ENCODE data around the gene BICD2. TPM values are rescaled to one million over a fixed set of nuclear protein-coding genes. Genes with fewer than 3 reads are reported as not detected.

BICD2 gene
- total RNA-seq, 1 donor = 78.9 TPM

DNA sequence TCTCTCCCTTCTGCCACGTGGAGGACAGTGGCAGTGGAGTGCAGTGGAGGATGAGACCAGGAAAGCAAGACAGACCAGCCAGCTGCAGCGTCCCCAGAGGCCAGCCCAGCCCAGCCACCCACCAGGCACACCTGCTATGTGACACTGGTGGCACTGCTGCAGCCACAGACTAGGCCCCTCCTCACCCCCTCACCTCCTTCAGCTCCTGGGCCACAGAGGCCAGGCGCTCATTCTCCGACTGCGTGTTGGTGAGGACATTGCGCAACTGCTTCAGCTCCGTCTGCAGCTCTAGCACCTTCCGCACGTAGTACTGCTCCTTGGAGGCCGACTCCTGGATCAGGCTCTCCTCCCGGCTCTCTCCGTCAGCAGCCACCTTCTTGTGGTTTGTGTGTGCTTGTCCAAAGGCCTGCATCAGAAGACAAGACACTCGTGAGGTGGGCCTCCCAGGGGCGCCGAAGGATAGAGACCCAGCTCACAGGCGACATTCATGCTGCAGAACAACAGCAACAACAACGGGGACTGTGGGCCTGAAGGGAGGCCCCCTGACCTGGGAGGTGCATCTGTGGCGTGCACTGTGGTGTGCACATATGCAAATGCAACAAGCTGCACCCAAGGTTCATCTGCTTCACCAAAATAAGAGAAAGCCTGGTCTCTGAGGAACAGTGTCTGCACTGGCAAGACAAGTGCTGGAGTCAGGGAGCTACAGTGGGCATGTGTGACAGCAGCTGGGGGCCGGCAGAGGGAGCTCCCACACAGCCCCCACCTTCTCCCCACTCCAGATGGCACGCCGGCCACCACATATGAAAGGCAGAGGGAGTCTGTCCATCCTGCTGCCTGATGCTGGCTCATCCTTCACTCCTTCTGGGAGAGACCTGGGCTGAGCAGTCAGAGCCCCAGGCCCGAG is 35.5 kb downstream of the BICD2 start:
- peak in 1 of 3 donors; percentile 34 for DNase-seq (ENCODE audit: low read depth in 2 of 3, low spot score in 2 of 3)

DNA sequence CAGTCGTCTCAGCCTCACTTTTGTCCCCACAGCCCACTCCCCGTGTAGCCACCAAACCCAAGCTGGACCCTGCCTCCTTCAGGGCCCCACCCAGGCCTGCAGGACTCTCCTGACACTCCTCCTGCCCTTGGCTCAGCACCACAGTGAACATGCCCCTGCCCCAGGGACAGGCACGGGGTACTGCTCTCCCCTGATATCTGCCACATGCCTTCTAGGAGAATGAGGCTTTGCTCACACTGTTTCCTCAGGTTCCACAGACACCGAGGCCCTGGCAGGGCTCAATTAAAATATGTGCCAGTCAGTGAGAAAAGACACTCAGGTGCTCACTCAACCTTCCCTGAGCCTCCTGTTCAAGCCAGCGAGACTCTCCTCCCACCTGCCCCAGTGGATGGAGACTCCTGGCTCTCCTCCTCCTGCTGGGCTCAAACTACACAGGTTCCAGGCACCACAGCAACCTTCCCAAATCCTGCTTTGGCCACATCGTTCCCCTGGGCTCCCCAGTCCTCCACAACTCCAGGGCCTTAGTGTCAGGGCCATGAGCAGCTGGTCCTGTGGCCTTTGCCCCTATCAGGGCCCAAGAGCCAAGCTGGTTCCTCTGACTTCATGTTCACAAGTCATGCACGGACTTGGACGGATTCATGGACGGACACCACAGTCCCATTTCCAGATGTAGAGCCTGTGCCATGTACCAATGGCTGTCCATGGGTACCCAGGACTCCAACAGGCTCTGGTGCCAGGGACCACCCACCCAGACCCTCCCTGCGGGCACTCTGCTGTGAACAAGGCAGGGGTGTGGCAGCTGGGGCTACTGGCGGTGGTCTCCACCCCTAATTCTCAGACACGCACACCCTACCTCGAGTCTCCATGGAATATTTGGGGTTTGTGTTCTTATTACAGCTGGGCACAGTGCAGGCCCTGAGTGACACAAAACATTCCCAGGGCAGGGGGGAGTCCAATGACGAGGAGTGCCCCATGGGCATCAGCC is 36.6 kb downstream of the BICD2 start:
- no peak for DNase-seq (ENCODE audit: low read depth in 2 of 3, low spot score in 2 of 3)

GRCh38 chr9:92726971-92727715 is 37.5 kb downstream of the BICD2 start:
- no peak for DNase-seq (ENCODE audit: low read depth in 2 of 3, low spot score in 2 of 3)

DNA sequence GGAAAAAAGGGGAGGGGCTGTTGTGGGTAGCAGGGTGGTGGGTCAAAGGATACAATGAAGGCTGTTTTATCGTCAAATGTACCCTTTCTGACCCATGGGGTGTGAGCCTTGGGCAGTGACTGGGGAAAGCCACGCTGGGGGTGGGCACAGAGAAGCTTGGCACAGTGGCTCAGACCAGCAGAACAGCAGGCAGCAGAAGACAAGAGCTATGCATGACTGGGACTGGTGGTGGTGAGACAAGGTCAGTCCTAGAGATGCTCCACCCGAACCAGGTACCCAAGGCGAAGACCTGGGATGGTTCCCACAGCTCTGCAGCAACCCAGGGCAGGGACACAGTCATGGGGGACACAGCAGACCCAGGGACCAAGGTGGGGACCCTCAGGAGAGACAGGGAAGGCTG is 38.3 kb downstream of the BICD2 start:
- no peak for DNase-seq (ENCODE audit: low read depth in 2 of 3, low spot score in 2 of 3)

GRCh38 chr9:92725766-92726165 is 38.9 kb downstream of the BICD2 start:
- no peak for DNase-seq (ENCODE audit: low read depth in 2 of 3, low spot score in 2 of 3)

GRCh38 chr9:92725266-92725545 is 39.4 kb downstream of the BICD2 start:
- DNase-seq (ENCODE audit: low read depth in 2 of 3, low spot score in 2 of 3) = no peak

DNA sequence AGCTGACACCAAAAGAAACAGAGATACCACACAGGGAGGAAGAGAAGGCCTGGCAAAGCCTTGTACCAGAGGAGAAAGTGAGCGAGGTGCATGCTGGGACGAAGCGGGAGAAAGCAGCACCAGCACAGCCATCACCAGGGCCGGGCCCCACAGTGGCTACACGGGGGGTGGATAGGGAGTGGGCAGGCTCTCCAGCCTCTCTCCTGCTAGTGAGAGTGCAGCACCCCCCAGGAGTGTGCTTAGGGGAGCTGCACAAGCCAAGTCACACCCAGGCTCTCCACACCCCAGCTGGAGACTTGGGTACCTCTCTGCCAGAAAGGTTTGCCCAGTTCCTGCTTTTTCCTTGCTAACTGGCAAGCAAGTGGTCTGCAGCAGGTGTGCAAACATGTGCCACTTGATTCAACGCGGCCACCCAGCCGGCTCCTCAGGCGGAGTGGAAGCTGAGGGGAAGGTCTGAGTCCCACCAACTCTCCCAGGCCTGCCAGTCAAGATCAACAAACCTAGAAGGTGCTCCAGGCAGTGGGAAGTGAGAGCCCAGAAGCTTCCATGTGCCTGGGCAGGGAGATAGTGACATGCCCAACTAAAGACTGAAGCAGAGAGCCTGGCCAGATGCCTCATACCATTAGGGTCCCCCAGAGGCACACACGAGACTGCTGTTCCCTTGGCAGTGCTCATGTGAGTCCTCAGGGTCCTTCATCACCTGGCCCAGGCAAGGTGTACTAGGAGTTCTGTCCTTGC is 39.9 kb downstream of the BICD2 start:
- no peak for DNase-seq (ENCODE audit: low read depth in 2 of 3, low spot score in 2 of 3)

GRCh38 chr9:92723801-92724323 is 40.8 kb downstream of the BICD2 start:
- DNase-seq (ENCODE audit: low read depth in 2 of 3, low spot score in 2 of 3) = no peak

- DNase-seq (ENCODE audit: low read depth in 2 of 3, low spot score in 2 of 3) = no peak
Observed at GRCh38 chr9:92723299-92723625, 41.4 kb downstream of the BICD2 start.

DNA sequence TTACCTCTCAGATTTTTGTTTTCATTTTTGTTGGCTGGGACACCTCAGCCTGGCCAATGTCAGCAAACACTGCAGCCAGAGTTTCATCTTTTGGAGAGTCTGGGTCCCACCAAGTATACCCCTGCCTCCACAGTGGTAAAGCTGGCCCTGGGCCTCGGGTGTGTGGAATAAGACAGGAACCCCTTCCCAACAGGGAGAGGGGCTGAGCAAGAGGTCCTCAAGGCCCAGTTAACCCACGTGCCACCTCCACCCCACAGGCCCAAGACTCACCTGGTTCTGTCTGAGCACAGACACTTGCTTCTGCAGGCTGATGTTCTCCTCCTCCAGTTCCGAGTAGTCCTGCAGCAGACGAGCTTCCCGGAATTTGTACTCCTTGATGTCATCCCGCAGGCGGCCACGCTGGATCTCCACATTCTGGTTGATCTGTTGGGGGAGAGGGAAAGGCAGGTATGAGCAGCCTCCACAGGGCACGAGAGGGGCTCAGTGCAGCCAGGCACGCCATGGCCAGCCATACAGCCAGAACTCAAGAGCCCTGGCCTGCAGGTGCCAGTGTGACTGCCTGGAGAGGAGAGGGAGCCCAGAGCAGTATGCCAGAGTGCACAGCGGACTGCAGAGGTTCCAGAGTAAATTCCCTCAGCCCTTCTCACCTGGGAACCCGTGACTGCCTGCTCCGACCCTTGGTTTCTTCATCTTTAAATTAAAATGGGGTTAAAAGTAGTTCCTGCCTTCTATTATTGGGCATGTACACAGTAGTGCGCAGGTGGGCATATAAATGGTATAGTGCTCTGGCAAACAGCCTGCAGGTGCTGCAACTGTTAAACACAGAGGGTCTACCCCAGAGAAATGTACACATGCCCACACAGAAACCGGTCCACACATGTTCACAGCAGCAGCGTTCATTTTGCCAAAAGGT is 42.0 kb downstream of the BICD2 start:
- DNase-seq (ENCODE audit: low read depth in 2 of 3, low spot score in 2 of 3) = no peak

GRCh38 chr9:92721548-92721947 is 43.1 kb downstream of the BICD2 start:
- DNase-seq (ENCODE audit: low read depth in 2 of 3, low spot score in 2 of 3) = no peak

GRCh38 chr9:92720807-92721535 is 43.7 kb downstream of the BICD2 start:
- no peak for DNase-seq (ENCODE audit: low read depth in 2 of 3, low spot score in 2 of 3)

GRCh38 chr9:92720209-92720765 is 44.3 kb downstream of the BICD2 start:
- no peak for DNase-seq (ENCODE audit: low read depth in 2 of 3, low spot score in 2 of 3)

DNA sequence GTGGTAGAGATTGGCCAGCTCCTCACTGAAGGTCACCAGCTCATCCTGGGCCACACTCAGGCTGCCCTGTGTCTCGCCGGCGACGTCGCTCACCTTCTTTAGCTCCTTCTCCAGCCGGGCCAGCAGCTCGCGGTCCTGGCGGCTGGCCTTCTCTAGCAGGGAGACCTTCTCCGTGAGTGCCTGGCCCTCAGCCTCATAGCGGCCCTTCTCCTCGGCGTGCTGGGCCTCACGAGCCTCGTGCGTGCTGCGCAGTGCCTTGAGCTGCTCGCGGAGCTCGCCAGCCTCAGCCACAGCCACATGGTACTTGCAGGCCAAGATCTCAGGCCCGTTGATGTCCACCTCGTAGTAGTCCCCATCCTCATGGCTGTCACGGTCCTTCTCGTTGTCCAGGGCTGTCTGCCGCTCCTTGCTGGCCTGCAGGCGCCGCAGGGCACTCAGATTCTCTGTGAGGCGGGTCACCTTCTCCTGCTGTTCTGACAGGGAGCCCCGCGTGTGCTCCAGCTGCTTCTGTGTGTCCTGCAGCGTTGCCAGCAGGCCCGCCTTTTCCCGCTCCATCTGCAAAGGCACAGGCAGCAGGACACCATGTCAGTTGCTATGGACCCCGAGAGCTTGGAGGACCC is 45.5 kb downstream of the BICD2 start:
- DNase-seq (ENCODE audit: low read depth in 2 of 3, low spot score in 2 of 3) = no peak

- DNase-seq (ENCODE audit: low read depth in 2 of 3, low spot score in 2 of 3) = no peak
Observed at GRCh38 chr9:92718086-92719001, 46.3 kb downstream of the BICD2 start.

DNA sequence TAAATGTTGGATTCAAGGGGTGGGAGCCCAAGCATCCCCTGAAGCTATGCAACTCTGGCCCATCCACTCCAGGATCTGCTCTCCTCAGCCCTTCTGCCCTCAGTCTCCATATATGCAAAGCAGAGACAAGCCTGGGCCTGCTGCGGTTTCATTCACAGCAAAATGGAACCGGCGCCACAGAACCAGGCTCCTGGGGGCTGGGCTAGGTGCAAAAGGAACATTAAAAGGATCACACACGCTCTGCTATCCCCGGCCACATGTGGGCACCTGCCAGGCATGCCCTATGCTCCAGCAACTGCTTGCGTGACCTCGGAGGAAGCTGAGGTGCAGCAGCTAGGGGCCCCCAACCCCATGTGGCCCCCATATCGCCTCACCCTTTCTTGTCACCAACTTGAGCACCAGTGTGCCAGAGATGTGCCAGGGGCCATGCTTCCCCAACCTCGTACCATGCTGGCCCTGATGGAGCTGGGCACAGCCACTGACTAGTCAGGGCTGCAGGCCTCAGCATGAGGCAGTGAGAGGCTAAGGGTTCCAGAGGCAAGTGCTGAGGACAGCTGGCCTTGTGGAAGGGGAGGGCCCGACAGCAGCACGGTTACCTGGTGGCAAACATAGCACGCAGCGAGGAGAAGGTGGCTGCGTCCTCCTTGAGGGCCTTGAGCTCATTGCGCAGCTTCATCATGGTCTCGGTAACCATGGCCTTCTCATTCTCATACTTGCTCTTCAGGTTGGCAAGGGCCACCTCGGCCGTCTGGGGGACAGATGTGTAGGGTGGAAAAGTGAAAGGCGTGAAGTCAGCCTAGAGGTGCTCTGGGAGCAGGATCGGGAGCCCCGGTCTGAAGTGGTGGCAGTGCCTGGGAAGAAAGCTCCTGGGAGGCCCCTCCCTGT is 47.2 kb downstream of the BICD2 start:
- DNase-seq (ENCODE audit: low read depth in 2 of 3, low spot score in 2 of 3) = no peak
